HepG2 (cell line): ENCODE data around the gene LRIF1. TPM values are rescaled to one million over a fixed set of nuclear protein-coding genes. Genes with fewer than 3 reads are reported as not detected.

Source experiments
- ATAC-seq: fragments of 200-7000 bp; cut with Tn5 transposase; 3 replicates; pipeline ENCODE4 v1.9.1; 2020; ENCODE audit warnings: mild to moderate bottlenecking, moderate library complexity
- BruUV-seq: library from RNA; stranded (reverse); fragments of 400-500 nt; replicated peaks from 2 replicates; lab custom pipeline; 2021; lab: Mats Ljungman, UMichigan
- CTCF ChIA-PET: fragments of 300-600 bp; formaldehyde crosslinking; extraction: SDS; loops from one replicate; lab custom pipeline; 2021; ENCODE audit warnings: low total read pairs, inconsistent platforms, low intra/inter-chr PET ratio; lab: Yijun Ruan, JAX
- POLR2A ChIA-PET: fragments of 350-600 bp; sonication (Branson Sonifier 250); formaldehyde crosslinking; loops from one replicate; lab custom pipeline; 2020; ENCODE audit warnings: antibody characterized with exemption, inconsistent platforms; lab: Yijun Ruan, JAX
- DNase-seq: peaks from one replicate; pipeline ENCODE4 v3.0.0-alpha.2; 2015; ENCODE audit warnings: low spot score
- FAIRE-seq: peaks from 3 replicates; lab custom pipeline; 2011; peaks lifted over from hg19 to GRCh38; lab: Jason Lieb, UNC
- H2AFZ ChIP-seq: one replicate; pipeline ENCODE4 v1.6.1; 2011; ENCODE audit warnings: low read length, inconsistent platforms
- H3K27ac ChIP-seq: fragments of 300-600 bp; 3 replicates; pipeline ENCODE4 v1.8.0; 2011; ENCODE audit warnings: mixed run types, mild to moderate bottlenecking, mixed read lengths, low read length, inconsistent platforms; ENCODE audit not compliant: insufficient read depth; ENCODE audit errors: extremely low read length
- H3K27me3 ChIP-seq, 2 experiments: fragments of 200-600 bp in 1 of 2; 2 replicates in 1 of 2; 3 replicates in 1 of 2; pipeline versions ENCODE4 v1.6.0 to v1.8.0; 2011; ENCODE audit warnings: low read length in 2 of 2, mild to moderate bottlenecking in 2 of 2, moderate library complexity in 2 of 2, inconsistent platforms in 1 of 2; ENCODE audit not compliant: insufficient read depth in 2 of 2, control insufficient read depth in 1 of 2
- H3K36me3 ChIP-seq, 2 experiments: fragments of 200-600 bp in 1 of 2; replicated peaks in 1 of 2; 2 replicates in 1 of 2; 3 replicates in 1 of 2; pipeline versions ENCODE4 v1.5.1 to v1.8.0; 2011; ENCODE audit warnings: low read length in 2 of 2, inconsistent platforms in 1 of 2; ENCODE audit not compliant: insufficient read depth in 2 of 2, control insufficient read depth in 1 of 2
- H3K4me1 ChIP-seq: 2 replicates; pipeline ENCODE4 v1.5.1; 2012; ENCODE audit warnings: low read length, inconsistent platforms; ENCODE audit not compliant: insufficient read depth
- H3K4me2 ChIP-seq: 2 replicates; pipeline ENCODE4 v1.6.0; 2011; ENCODE audit warnings: low read depth, low read length, inconsistent platforms
- H3K4me3 ChIP-seq, 3 experiments: fragments of 200-600 bp in 1 of 3; sonication (generic), shearing (Covaris generic) in 1 of 3; replicated peaks in 1 of 3; 2 replicates each; pipeline ENCODE4 v1.5.1; 2011 to 2016; ENCODE audit warnings: low read length in 3 of 3, inconsistent platforms in 2 of 3, low read depth in 2 of 3, mild to moderate bottlenecking in 2 of 3, control low read depth in 1 of 3, mixed read lengths in 1 of 3; ENCODE audit not compliant: insufficient read depth in 1 of 3
- H3K79me2 ChIP-seq: one replicate; pipeline ENCODE4 v1.6.1; 2011; ENCODE audit warnings: low read length, inconsistent platforms; ENCODE audit not compliant: insufficient read depth
- H3K9ac ChIP-seq: 2 replicates; pipeline ENCODE4 v1.6.0; 2011; ENCODE audit warnings: mild to moderate bottlenecking, low read depth, low read length, inconsistent platforms; ENCODE audit not compliant: insufficient read depth
- H3K9me3 ChIP-seq: 2 replicates; pipeline ENCODE4 v1.5.1; 2012; ENCODE audit warnings: mild to moderate bottlenecking, low read length
- H4K20me1 ChIP-seq: 2 replicates; pipeline ENCODE4 v1.6.0; 2011; ENCODE audit warnings: inconsistent platforms, mild to moderate bottlenecking, low read length, moderate library complexity; ENCODE audit not compliant: insufficient read depth
- CBX5 ChIP-seq: sonication (generic); formaldehyde crosslinking; IDR thresholded peaks from 2 replicates; pipeline ENCODE4 v1.4.0; 2020; ENCODE audit warnings: missing genetic modification reagents, borderline replicate concordance
- FOSL2 ChIP-seq: sonication (generic); formaldehyde crosslinking; IDR thresholded peaks from 2 replicates; pipeline ENCODE4 v1.4.0; 2020; ENCODE audit warnings: missing genetic modification reagents
- PLRG1 ChIP-seq: fragments of 450-650 bp; conservative IDR thresholded peaks from 2 replicates; pipeline ENCODE4 v1.6.1; 2016
- POLR2AphosphoS2 ChIP-seq: IDR thresholded peaks from 2 replicates; pipeline ENCODE4 v1.6.1; 2011; ENCODE audit warnings: low read depth, low read length, improper control_type of control experiment
- RBM22 ChIP-seq: fragments of 200-400 bp; formaldehyde crosslinking; optimal IDR thresholded peaks from 2 replicates; pipeline ENCODE3; 2017; ENCODE audit warnings: mild to moderate bottlenecking, low read length, moderate library complexity
- REL ChIP-seq: sonication (generic); formaldehyde crosslinking; conservative IDR thresholded peaks from 2 replicates; pipeline ENCODE4 v1.8.0; 2022; ENCODE audit warnings: mild to moderate bottlenecking, missing genetic modification reagents, moderate library complexity
- RFX1 ChIP-seq: fragments of 450-650 bp; IDR thresholded peaks from 2 replicates; pipeline ENCODE4 v1.6.1; 2017
- SMYD3 ChIP-seq: sonication (generic); formaldehyde crosslinking; IDR thresholded peaks from 2 replicates; pipeline ENCODE4 v1.8.1; 2023; ENCODE audit warnings: mild to moderate bottlenecking, missing genetic modification reagents
- SP2 ChIP-seq: sonication (generic); formaldehyde crosslinking; IDR thresholded peaks from 2 replicates; pipeline ENCODE4 v1.5.1; 2020; ENCODE audit warnings: mild to moderate bottlenecking, missing genetic modification reagents
- ZNF225 ChIP-seq: sonication (generic); formaldehyde crosslinking; IDR thresholded peaks from 2 replicates; pipeline ENCODE4 v1.4.0; 2020; ENCODE audit warnings: mild to moderate bottlenecking, missing genetic modification reagents
- ZNF572 ChIP-seq: sonication (generic); formaldehyde crosslinking; IDR thresholded peaks from 2 replicates; pipeline ENCODE4 v1.5.1; 2020; ENCODE audit warnings: mild to moderate bottlenecking, missing genetic modification reagents
- ZNF652 ChIP-seq: IDR thresholded peaks from 2 replicates; pipeline ENCODE4 v1.6.1; 2016; ENCODE audit warnings: low read depth, borderline replicate concordance
- WGBS: methylation state at CpG from one replicate; pipeline ENCODE4 v1.1.6; 2017; ENCODE audit warnings: low lambda C conversion rate; 5-methylcytosine and 5-hydroxymethylcytosine counted together
- in situ Hi-C: cut with HindIII; loops from 2 replicates; pipeline ENCODE4 v1.10.0; 2017; ENCODE audit warnings: low pct_unique_long_range_greater_than_20kb; ENCODE audit not compliant: extremely low pct_ligation_motif_present
- intact Hi-C: fragments of 100-400 bp; cut with micrococcal nuclease; formaldehyde crosslinking; loops from one replicate; pipeline ENCODE4 v1.10.0; 2022; ENCODE audit not compliant: unreplicated experiment
- polyA plus RNA-seq, 8 experiments: library from polyadenylated mRNA; depleted of rRNA in 3 of 8; stranded (reverse) in 7 of 8; unstranded in 1 of 8; fragments of >200 nt; fragmentation: Illumina TruSeq in 4 of 8; extraction: Trizol in 4 of 8; gene quantifications; 2 replicates each; pipeline versions ENCODE4 v1.2.1 to v1.2.3, GENCODE V29; 2011 to 2016; ENCODE audit warnings: low read depth in 4 of 8, missing spikeins in 1 of 8, mixed read lengths in 1 of 8; ENCODE audit not compliant: insufficient read depth in 1 of 8
- total RNA-seq, 5 experiments: library from RNA; depleted of rRNA; stranded (reverse); fragments of >200 nt; fragmentation: Illumina TruSeq; extraction: Trizol; gene quantifications; 2 replicates each; pipeline ENCODE4 v1.2.3, GENCODE V29; 2016; ENCODE audit warnings: low read depth in 1 of 5
- TF ChIP-seq, protein P1 (sequence below): conservative IDR thresholded peaks from 2 replicates; pipeline ENCODE4 v1.6.1; 2018; ENCODE audit warnings: missing genetic modification reagents
- TF ChIP-seq, protein P2 (sequence below): sonication (generic); formaldehyde crosslinking; IDR thresholded peaks from 2 replicates; pipeline ENCODE4 v1.8.1; 2022; ENCODE audit warnings: low read depth, mild to moderate bottlenecking, missing genetic modification reagents
- TF ChIP-seq, protein P3 (sequence below): sonication (generic); formaldehyde crosslinking; IDR thresholded peaks from 2 replicates; pipeline ENCODE4 v1.4.0; 2020; ENCODE audit warnings: mild to moderate bottlenecking, missing genetic modification reagents
- TF ChIP-seq, protein P4 (sequence below): sonication (generic); formaldehyde crosslinking; IDR thresholded peaks from 2 replicates; pipeline ENCODE4 v1.5.0; 2020; ENCODE audit warnings: missing genetic modification reagents, mild to moderate bottlenecking, borderline replicate concordance

The LRIF1 gene
- total and polyA plus RNA-seq, 2 of the 13 experiments (the other 11 are each of a cell fraction or from before 2014, with no cell fraction given) = 18.4 to 42.4 TPM

DNA sequence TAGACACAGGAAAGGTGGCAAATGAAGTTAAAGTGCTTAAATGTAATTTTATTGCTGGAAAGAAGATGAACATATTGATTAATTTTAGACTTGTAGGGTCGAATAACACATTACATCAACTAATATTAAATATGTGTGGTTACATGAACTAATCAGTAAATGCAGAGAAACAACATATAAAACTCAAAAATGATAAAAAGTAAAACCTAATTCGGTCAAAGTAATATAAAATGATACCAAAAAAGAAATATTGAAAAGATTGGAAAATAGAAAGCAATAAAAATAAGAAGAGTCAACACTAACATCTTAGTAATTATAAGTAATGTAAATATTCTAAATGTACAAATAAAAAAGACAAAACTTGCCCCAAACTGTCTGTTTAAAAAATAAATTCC lies 47.5 kb downstream of the LRIF1 start:
- 9% methylated on average over 2 of the region's 2 CpGs for WGBS
- H3K27ac ChIP-seq = no peak overlapping the region
- TF ChIP-seq ZNF652 = no peak
- no peak for TF ChIP-seq CBX5
- no peak for TF ChIP-seq ZNF225 (CRISPR knock-in tag)
- ATAC-seq (no peak), FAIRE-seq (no peak), DNase-seq (no peak)
- no peaks in the 10 kb centered on the region for H3K36me3 ChIP-seq
- no peaks in the 10 kb centered on the region for H3K9me3 ChIP-seq
- BruUV-seq = no TSS peak
- no peaks in the 10 kb centered on the region for H3K27me3 ChIP-seq
- no peaks in the 10 kb centered on the region for H3K4me1 ChIP-seq
- no peak overlapping the region for H2AFZ ChIP-seq
- ChIA-PET CTCF (no interaction called here), POLR2A (no interaction called here)
- no peak overlapping the region for H3K4me2 ChIP-seq
- no peaks in the 10 kb centered on the region for H3K79me2 ChIP-seq
- intact Hi-C loops (no loop called here), in situ Hi-C loops (no loop called here)
- no peak overlapping the region for H3K9ac ChIP-seq
- no peak overlapping the region for H3K4me3 ChIP-seq
- H4K20me1 ChIP-seq = no peaks in the 10 kb centered on the region

DNA sequence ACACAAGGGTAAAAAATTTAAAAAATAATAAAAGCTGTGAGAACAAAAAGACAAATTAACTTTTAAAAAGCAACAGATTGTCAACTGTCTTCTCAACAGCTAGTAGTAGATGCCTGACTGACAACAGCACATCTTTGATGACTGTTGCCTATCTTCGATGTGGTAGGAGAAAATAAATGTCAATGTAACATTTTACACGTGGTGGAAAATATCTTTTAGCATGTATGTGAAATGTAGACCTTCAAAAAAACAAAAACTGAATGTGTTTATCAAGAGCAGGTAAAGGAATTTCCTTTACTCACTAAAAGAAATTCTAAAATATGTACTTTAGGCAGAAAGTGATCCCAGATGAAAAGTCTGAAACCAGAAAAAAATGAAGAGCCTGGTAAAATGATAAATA lies 47.9 kb downstream of the LRIF1 start:
- Histone ChIP-seq H3K27ac (no peak overlapping the region), H4K20me1 (no peaks in the 10 kb centered on the region), H3K9ac (no peak overlapping the region), H3K4me2 (no peak overlapping the region), H3K9me3 (no peaks in the 10 kb centered on the region), H2AFZ (no peak overlapping the region), H3K79me2 (no peaks in the 10 kb centered on the region), H3K4me3 (no peak overlapping the region), H3K36me3 (no peaks in the 10 kb centered on the region), H3K27me3 (no peaks in the 10 kb centered on the region), H3K4me1 (no peaks in the 10 kb centered on the region)
- ChIA-PET POLR2A (no interaction called here), CTCF (no interaction called here)
- BruUV-seq = no TSS peak
- intact Hi-C loops (no loop called here), in situ Hi-C loops (no loop called here)
- FAIRE-seq (no peak), ATAC-seq (no peak), DNase-seq (no peak)
- 4% methylated on average over 2 of the region's 2 CpGs for WGBS
- TF ChIP-seq PLRG1 (no peak), SP2 (CRISPR knock-in tag) (no peak), ZNF572 (CRISPR knock-in tag) (no peak), RBM22 (no peak), FOSL2 (CRISPR knock-in tag) (no peak), POLR2AphosphoS2 (no peak), RFX1 (no peak), REL (no peak), SMYD3 (CRISPR knock-in tag) (no peak)
- TF ChIP-seq, protein P1, sequence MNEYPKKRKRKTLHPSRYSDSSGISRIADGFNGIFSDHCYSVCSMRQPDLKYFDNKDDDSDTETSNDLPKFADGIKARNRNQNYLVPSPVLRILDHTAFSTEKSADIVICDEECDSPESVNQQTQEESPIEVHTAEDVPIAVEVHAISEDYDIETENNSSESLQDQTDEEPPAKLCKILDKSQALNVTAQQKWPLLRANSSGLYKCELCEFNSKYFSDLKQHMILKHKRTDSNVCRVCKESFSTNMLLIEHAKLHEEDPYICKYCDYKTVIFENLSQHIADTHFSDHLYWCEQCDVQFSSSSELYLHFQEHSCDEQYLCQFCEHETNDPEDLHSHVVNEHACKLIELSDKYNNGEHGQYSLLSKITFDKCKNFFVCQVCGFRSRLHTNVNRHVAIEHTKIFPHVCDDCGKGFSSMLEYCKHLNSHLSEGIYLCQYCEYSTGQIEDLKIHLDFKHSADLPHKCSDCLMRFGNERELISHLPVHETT = no peak
- TF ChIP-seq, protein P2, sequence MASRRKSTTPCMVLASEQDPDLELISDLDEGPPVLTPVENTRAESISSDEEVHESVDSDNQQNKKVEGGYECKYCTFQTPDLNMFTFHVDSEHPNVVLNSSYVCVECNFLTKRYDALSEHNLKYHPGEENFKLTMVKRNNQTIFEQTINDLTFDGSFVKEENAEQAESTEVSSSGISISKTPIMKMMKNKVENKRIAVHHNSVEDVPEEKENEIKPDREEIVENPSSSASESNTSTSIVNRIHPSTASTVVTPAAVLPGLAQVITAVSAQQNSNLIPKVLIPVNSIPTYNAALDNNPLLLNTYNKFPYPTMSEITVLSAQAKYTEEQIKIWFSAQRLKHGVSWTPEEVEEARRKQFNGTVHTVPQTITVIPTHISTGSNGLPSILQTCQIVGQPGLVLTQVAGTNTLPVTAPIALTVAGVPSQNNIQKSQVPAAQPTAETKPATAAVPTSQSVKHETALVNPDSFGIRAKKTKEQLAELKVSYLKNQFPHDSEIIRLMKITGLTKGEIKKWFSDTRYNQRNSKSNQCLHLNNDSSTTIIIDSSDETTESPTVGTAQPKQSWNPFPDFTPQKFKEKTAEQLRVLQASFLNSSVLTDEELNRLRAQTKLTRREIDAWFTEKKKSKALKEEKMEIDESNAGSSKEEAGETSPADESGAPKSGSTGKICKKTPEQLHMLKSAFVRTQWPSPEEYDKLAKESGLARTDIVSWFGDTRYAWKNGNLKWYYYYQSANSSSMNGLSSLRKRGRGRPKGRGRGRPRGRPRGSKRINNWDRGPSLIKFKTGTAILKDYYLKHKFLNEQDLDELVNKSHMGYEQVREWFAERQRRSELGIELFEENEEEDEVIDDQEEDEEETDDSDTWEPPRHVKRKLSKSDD = no peak
- TF ChIP-seq, protein P3, sequence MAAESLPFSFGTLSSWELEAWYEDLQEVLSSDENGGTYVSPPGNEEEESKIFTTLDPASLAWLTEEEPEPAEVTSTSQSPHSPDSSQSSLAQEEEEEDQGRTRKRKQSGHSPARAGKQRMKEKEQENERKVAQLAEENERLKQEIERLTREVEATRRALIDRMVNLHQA (CRISPR knock-in tag) = no peak
- TF ChIP-seq, protein P4, sequence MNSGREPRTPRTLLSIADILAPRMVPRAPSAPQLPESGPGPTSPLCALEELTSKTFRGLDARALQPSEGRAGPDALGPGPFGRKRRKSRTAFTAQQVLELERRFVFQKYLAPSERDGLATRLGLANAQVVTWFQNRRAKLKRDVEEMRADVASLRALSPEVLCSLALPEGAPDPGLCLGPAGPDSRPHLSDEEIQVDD (CRISPR knock-in tag) = no peak
